ENCODE results near the gene MRPS23. TPM values are rescaled to one million over a fixed set of nuclear protein-coding genes. Genes with fewer than 3 reads are reported as not detected.

Gene MRPS23
- total RNA-seq, 1 donor from 2014 or later, result 84.8 TPM

GRCh38 chr17:57862694-57863667 is 13.1 kb upstream of the MRPS23 start:
- DNase-seq, result no peak
- Mint-ChIP-seq H3K4me1 (peaks cover 14% of the 10 kb centered on the region), H3K9me3 (no peaks in the 10 kb centered on the region), H3K36me3 (ENCODE audit: low read depth) (no peaks in the 10 kb centered on the region), H3K27ac (no peak overlapping the region), H3K4me3 (no peak overlapping the region), H3K27me3 (peaks cover 45% of the 10 kb centered on the region)
- intact Hi-C loops (cut with micrococcal nuclease), result no loop called here

GRCh38 chr17:57861790-57862693 is 12.2 kb upstream of the MRPS23 start:
- H3K27me3 Mint-ChIP-seq, result peaks cover 45% of the 10 kb centered on the region
- H3K4me1 Mint-ChIP-seq, result peaks cover 9% of the 10 kb centered on the region
- no peak overlapping the region for H3K27ac Mint-ChIP-seq
- intact Hi-C loops (cut with micrococcal nuclease), result no loop called here
- H3K36me3 Mint-ChIP-seq (ENCODE audit: low read depth), result no peaks in the 10 kb centered on the region
- no peak for DNase-seq
- no peak overlapping the region for H3K4me3 Mint-ChIP-seq
- no peaks in the 10 kb centered on the region for H3K9me3 Mint-ChIP-seq

GRCh38 chr17:57861000-57861789 is 11.4 kb upstream of the MRPS23 start:
- no peak overlapping the region for H3K27ac Mint-ChIP-seq
- peak overlapping the region; percentile 84 for H3K4me3 Mint-ChIP-seq
- no peaks in the 10 kb centered on the region for H3K9me3 Mint-ChIP-seq
- intact Hi-C loops (cut with micrococcal nuclease), result no loop called here
- peaks cover 45% of the 10 kb centered on the region for H3K27me3 Mint-ChIP-seq
- DNase-seq, result peak; percentile 76
- no peaks in the 10 kb centered on the region for H3K36me3 Mint-ChIP-seq (ENCODE audit: low read depth)
- H3K4me1 Mint-ChIP-seq, result peaks cover 9% of the 10 kb centered on the region

- no peak for DNase-seq
- Mint-ChIP-seq H3K4me1 (peaks cover 9% of the 10 kb centered on the region), H3K27ac (no peak overlapping the region), H3K4me3 (peak overlapping the region; percentile 84), H3K27me3 (peaks cover 45% of the 10 kb centered on the region), H3K36me3 (ENCODE audit: low read depth) (no peaks in the 10 kb centered on the region), H3K9me3 (no peaks in the 10 kb centered on the region)
- intact Hi-C loops (cut with micrococcal nuclease), result no loop called here
Observed at GRCh38 chr17:57860414-57860999, 10.7 kb upstream of the MRPS23 start.

GRCh38 chr17:57859601-57860413 is 10.0 kb upstream of the MRPS23 start:
- DNase-seq, result no peak
- Mint-ChIP-seq H3K36me3 (ENCODE audit: low read depth) (no peaks in the 10 kb centered on the region), H3K4me3 (no peak overlapping the region), H3K9me3 (no peaks in the 10 kb centered on the region), H3K4me1 (peaks cover 9% of the 10 kb centered on the region), H3K27ac (no peak overlapping the region), H3K27me3 (peaks cover 42% of the 10 kb centered on the region)
- intact Hi-C loops (cut with micrococcal nuclease), result loop anchor here (2.0 kb wide), 2 partner anchors 135 to 253 kb away; no protein-coding TSS in a partner anchor

- intact Hi-C loops (cut with micrococcal nuclease), result loop anchor here (2.0 kb wide), 2 partner anchors 136 to 254 kb away; no protein-coding TSS in a partner anchor
- Mint-ChIP-seq H3K27me3 (peaks cover 36% of the 10 kb centered on the region), H3K27ac (no peak overlapping the region)
Observed at GRCh38 chr17:57858838-57859237, 9.0 kb upstream of the MRPS23 start.

DNA sequence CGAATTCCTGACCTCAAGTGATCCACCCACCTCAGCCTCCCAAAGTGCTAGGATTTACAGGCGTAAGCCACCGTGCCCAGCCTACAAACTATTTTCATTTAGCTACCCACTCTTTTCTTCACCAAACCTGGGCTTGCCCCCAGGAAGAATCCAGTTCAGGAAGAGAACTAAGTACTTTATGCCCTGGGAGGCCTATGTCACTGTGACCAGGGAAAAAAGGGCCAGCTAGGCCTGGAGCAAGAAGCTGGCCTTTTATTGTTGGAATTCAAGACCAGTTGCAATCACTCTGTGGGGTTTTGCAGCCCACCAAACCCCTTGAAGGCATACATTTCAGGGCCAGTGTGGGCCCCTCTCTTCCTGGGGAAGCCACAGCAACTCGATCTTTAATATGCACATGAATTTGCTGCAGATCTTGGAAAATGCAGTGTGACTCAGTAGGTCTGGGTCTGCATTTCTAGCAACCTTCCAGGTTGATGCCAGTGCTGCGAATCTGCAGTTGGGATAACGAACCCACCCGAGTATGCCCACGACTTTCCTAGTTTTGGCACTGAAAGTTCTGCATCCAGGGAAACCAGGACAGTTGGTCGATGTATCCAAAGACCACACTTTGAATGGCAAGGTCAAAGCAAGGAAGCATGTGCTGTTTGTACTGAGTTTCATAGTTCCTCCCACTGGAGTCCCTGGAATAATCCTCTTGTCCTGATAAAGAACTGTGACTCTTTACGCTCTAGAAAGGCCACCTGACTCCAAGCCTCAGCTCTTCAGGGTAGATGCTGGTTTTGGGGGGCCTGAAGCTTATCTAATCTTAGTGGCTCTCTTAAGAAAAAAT is 7.2 kb upstream of the MRPS23 start:
- Mint-ChIP-seq H3K36me3 (ENCODE audit: low read depth) (no peaks in the 10 kb centered on the region), H3K27me3 (peaks cover 21% of the 10 kb centered on the region), H3K27ac (no peak overlapping the region), H3K9me3 (no peaks in the 10 kb centered on the region), H3K4me3 (no peak overlapping the region), H3K4me1 (peaks cover 9% of the 10 kb centered on the region)
- DNase-seq, result no peak
- intact Hi-C loops (cut with micrococcal nuclease), result no loop called here

More at GRCh38 chr17:57858838-57859237, 9.0 kb upstream of the MRPS23 start:
- no peak for DNase-seq
- H3K4me3 Mint-ChIP-seq, result no peak overlapping the region
- H3K36me3 Mint-ChIP-seq (ENCODE audit: low read depth), result no peaks in the 10 kb centered on the region
- H3K4me1 Mint-ChIP-seq, result peaks cover 9% of the 10 kb centered on the region
- H3K9me3 Mint-ChIP-seq, result no peaks in the 10 kb centered on the region

DNA sequence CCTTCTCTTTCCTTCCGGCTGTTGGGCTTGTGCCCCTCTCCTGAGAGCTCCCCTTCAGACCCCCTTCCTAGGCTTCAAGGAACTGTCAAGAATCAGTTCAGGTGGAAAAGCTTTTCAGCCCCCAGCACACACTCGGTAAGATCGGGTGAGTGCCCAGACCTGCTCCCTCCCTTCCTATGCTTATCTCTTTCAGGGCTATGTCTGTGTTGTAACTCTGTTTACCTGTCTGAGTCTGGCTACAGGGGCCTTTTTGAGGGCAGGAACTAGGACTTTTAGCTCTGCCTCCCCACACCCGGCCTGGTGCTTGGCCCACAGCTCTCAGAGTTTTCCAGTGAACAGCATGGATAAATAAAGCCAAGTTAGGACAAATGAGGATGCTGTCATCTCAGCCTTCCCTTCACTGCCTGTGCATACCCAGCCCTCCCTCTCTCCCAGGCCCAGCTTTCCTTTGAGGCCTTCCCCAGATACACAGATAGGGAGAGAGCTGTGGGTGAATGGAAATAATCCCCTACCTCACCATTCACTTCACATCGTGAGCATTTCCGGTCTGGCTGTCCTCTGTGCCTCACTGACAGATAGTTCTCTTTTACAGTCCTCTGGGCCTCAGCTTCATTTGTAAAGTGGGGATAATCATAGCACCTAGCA is 5.7 kb upstream of the MRPS23 start:
- Mint-ChIP-seq H3K36me3 (ENCODE audit: low read depth) (no peaks in the 10 kb centered on the region), H3K4me1 (peaks cover 14% of the 10 kb centered on the region), H3K27ac (no peak overlapping the region), H3K4me3 (no peak overlapping the region), H3K27me3 (peaks cover 13% of the 10 kb centered on the region), H3K9me3 (no peaks in the 10 kb centered on the region)
- intact Hi-C loops (cut with micrococcal nuclease), result no loop called here
- DNase-seq, result no peak

DNA sequence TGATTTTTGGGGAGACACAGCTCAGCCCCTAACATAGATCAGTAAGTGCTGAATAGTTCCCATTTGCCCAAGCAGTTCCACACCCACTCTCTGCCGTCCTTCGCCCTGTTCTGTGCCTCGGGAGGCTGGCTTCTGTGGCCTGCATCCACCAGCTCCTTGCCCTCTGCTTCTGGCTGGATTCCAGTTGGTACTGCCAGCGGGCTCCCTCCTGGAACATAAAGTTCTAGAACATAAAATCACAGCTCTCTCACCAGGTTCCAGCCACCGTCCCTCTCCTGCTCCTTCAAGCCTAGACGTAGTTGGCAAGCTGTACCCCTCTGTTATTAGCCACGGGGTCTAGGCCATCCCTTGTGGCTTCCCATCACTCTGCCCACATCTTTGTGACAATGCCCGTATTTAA is 3.9 kb upstream of the MRPS23 start:
- no peak overlapping the region for H3K4me3 Mint-ChIP-seq
- no peaks in the 10 kb centered on the region for H3K9me3 Mint-ChIP-seq
- peaks cover 22% of the 10 kb centered on the region for H3K4me1 Mint-ChIP-seq
- H3K27me3 Mint-ChIP-seq, result no peaks in the 10 kb centered on the region
- no peak overlapping the region for H3K27ac Mint-ChIP-seq
- DNase-seq, result no peak
- H3K36me3 Mint-ChIP-seq (ENCODE audit: low read depth), result peaks cover 8% of the 10 kb centered on the region
- intact Hi-C loops (cut with micrococcal nuclease), result no loop called here

DNA sequence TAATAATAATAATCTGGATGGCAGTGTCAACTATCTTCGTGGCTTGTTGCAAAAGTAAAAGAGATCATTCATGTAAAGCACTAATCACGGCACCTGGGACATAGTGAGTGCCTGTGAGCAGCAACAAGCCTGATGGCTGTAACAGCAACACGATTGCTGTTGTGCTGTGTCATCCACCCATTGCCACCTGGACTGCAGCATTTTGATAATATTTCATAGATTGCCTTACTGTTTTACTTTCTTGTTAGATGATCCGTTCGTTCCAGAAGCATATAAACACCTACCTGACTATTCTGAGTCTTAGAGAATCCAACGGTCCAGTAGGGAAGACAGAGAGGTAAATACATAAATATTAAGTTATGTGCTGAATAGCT is 3.1 kb upstream of the MRPS23 start:
- Mint-ChIP-seq H3K27ac (no peak overlapping the region), H3K9me3 (no peaks in the 10 kb centered on the region), H3K4me3 (no peak overlapping the region), H3K27me3 (no peaks in the 10 kb centered on the region), H3K4me1 (peaks cover 25% of the 10 kb centered on the region), H3K36me3 (ENCODE audit: low read depth) (peaks cover 13% of the 10 kb centered on the region)
- DNase-seq, result no peak
- intact Hi-C loops (cut with micrococcal nuclease), result no loop called here

- Mint-ChIP-seq H3K36me3 (ENCODE audit: low read depth) (peaks cover 15% of the 10 kb centered on the region), H3K4me1 (peaks cover 25% of the 10 kb centered on the region), H3K27me3 (no peaks in the 10 kb centered on the region), H3K27ac (no peak overlapping the region), H3K4me3 (peak overlapping the region; percentile 69), H3K9me3 (no peaks in the 10 kb centered on the region)
- no peak for DNase-seq
- intact Hi-C loops (cut with micrococcal nuclease), result no loop called here
Observed at GRCh38 chr17:57852092-57852954, 2.5 kb upstream of the MRPS23 start.
